ENCODE data around the gene RASA1. TPM values are rescaled to one million over a fixed set of nuclear protein-coding genes. Genes with fewer than 3 reads are reported as not detected.

RASA1 gene
- total and polyA plus RNA-seq, 2 experiments from 2014 or later, result 9.3 to 35.0 TPM

GRCh38 chr5:87266914-87267573, 639 bp upstream of the RASA1 start:
- Histone ChIP-seq H3K27me3 (ENCODE audit: insufficient read depth) (peaks cover 46% of the 10 kb centered on the region), H3F3A (replicated peaks; ENCODE audit: low read depth) (0 out of 2 replicates have a peak, but pooled peaks cover 4% of the 10 kb centered on the region), H3K4me1 (ENCODE audit: insufficient read depth) (peaks cover 27% of the 10 kb centered on the region), H3K9me2 (ENCODE audit: insufficient read depth) (no peaks in the 10 kb centered on the region), H3K4me3 (peak overlapping the region; percentile 86), H3K79me2 (replicated peaks; ENCODE audit: insufficient read depth) (peaks cover 33% of the 10 kb centered on the region), H3K27ac (ENCODE audit: low read depth) (peak overlapping the region; percentile 84; the same call in 1 of the 2 replicates), H3K4me2 (peak overlapping the region; percentile 94), H2AFZ (peak overlapping the region; percentile 77), H4K20me1 (replicated peaks; ENCODE audit: insufficient read depth) (peaks cover 15% of the 10 kb centered on the region), H3K36me3 (ENCODE audit: insufficient read depth) (no peaks in the 10 kb centered on the region)
- Mint-ChIP-seq H3K4me3 (peak overlapping the region; percentile 97), H3K27me3 (ENCODE audit: insufficient read depth, low read depth, poor library complexity) (peaks cover 35% of the 10 kb centered on the region), H3K27ac (peak overlapping the region; percentile 94), H3K36me3 (ENCODE audit: low read depth) (peaks cover 7% of the 10 kb centered on the region; the same call in 2 of the 3 replicates), H3K4me1 (peaks cover 41% of the 10 kb centered on the region), H3K9me3 (no peaks in the 10 kb centered on the region)
- ATAC-seq (no peak), DNase-seq (ENCODE audit: low spot score) (no peak)
- TF ChIP-seq STAT1 (IDR thresholded peaks at IDR 0.05; ENCODE audit: unreplicated experiment) (no peak), ZNF114 (CRISPR knock-in tag; IDR thresholded peaks at IDR 0.05) (no peak), CTCF (conservative IDR thresholded peaks at IDR 0.05; ENCODE audit: low read depth in 2 of 2) (no peak), NANOG (IDR thresholded peaks at IDR 0.05; ENCODE audit: borderline replicate concordance) (no peak), POLR2AphosphoS5 (IDR thresholded peaks at IDR 0.05; ENCODE audit: low read depth) (no peak), EZH2phosphoT487 (IDR thresholded peaks at IDR 0.05; ENCODE audit: unreplicated experiment) (no peak), EZH2 (IDR thresholded peaks at IDR 0.05; ENCODE audit: low read depth, unreplicated experiment) (no peak), JUNB (IDR thresholded peaks at IDR 0.05; ENCODE audit: unreplicated experiment) (no peak), ZNF462 (CRISPR knock-in tag; IDR thresholded peaks at IDR 0.05) (no peak), ETS1 (IDR thresholded peaks at IDR 0.05) (no peak), CREB1 (CRISPR knock-in tag; IDR thresholded peaks at IDR 0.05; ENCODE audit: low read depth) (no peak)
